Fibroblast of pulmonary artery (primary cell): Measurements from ENCODE around the gene FAM204A.

Experiments used
- DNase-seq: peaks from one replicate; pipeline ENCODE4 v3.0.0-alpha.2; 2010; ENCODE audit warnings: low read depth
- H3K4me3 ChIP-seq: replicated peaks from 2 replicates; pipeline ENCODE4 v1.5.1; 2011; ENCODE audit warnings: low read depth, mild to moderate bottlenecking, control low read depth, low read length, moderate library complexity
- TF ChIP-seq, protein P1 (sequence below): IDR thresholded peaks from 2 replicates; pipeline ENCODE4 v1.5.1; 2011; ENCODE audit warnings: mild to moderate bottlenecking, control low read depth, low read length, inconsistent platforms; ENCODE audit errors: missing control alignments

FAM204A gene

DNA sequence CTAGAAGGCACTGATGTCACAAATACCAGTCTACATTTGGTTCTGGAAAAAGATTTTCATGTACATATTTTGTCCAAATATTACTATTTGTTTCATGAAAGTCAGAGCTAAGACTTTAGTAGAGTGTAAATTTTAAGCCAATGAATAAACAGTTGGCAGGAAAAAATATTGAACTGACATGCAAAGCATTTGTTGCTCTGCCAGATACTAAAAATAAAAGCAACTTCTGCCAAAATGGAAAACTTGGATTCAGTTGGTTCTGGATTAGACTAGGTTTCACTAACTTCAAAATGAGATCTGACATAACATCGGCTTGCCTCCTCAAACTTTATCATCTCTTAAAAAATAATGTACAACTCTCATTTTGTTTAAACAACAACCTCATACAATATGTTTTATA lies 34.9 kb downstream of the FAM204A start:
- no peak for DNase-seq
- no peak overlapping the region for H3K4me3 ChIP-seq
- TF ChIP-seq, protein P1, sequence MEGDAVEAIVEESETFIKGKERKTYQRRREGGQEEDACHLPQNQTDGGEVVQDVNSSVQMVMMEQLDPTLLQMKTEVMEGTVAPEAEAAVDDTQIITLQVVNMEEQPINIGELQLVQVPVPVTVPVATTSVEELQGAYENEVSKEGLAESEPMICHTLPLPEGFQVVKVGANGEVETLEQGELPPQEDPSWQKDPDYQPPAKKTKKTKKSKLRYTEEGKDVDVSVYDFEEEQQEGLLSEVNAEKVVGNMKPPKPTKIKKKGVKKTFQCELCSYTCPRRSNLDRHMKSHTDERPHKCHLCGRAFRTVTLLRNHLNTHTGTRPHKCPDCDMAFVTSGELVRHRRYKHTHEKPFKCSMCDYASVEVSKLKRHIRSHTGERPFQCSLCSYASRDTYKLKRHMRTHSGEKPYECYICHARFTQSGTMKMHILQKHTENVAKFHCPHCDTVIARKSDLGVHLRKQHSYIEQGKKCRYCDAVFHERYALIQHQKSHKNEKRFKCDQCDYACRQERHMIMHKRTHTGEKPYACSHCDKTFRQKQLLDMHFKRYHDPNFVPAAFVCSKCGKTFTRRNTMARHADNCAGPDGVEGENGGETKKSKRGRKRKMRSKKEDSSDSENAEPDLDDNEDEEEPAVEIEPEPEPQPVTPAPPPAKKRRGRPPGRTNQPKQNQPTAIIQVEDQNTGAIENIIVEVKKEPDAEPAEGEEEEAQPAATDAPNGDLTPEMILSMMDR = no peak

DNA sequence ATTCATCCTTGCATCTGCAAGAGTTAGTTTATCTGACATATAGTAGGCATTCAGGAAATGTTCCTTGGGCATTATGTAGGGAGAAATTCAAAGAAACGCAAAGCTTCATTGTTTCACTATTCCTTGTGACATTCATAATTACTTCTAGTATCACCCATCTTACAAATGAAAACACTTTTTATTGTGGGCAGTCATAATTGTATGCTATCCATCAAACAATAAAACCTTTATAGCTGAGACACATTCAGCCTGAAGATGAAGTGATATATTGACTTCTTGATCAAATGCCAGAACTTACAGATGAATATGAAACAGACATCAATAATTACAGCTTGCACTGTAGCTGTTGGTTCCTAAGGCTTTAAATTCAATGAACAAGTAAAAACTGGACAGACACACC lies 36.4 kb downstream of the FAM204A start:
- TF ChIP-seq, protein P1 = no peak
- no peak overlapping the region for H3K4me3 ChIP-seq
- DNase-seq = no peak

DNA sequence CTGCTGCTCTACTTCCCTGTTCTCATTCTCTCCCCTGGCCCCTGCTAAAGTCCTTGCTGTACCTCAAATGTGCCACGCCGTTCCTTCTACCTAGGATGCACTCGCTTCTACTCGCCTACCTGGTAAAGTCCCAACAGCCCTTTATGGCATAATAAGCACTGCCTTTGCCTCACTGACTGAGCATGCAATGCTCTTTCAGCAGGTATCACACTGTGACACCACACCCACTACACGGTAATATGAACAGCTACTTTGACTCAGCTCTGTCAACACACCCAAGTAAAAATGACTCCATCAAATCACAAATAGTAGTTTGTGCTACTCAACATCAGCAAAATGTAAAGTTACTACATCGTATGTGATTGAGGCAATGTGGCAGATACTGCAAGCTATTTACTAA lies 37.6 kb downstream of the FAM204A start:
- TF ChIP-seq, protein P1 = no peak
- DNase-seq = no peak
- H3K4me3 ChIP-seq = no peak overlapping the region

DNA sequence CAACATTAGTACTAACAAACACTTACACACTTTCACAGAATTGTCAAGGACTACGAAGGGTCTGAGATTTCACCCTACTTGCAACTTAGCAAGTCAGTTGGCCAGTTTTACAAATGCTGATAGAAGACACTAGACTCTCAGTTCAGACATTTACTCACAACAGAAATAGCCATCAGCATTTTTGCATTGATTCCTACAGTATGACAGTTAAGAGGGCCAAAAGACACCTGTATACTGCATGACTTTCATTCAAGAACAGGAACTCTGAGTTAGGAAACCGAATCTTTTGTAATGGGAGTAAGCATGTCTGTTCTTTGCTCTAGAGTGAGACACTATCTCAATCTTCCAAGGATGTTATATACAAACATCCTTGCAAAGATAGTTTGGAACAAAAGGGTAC lies 40.9 kb downstream of the FAM204A start:
- TF ChIP-seq, protein P1 = no peak
- no peak for DNase-seq
- H3K4me3 ChIP-seq = no peak overlapping the region

DNA sequence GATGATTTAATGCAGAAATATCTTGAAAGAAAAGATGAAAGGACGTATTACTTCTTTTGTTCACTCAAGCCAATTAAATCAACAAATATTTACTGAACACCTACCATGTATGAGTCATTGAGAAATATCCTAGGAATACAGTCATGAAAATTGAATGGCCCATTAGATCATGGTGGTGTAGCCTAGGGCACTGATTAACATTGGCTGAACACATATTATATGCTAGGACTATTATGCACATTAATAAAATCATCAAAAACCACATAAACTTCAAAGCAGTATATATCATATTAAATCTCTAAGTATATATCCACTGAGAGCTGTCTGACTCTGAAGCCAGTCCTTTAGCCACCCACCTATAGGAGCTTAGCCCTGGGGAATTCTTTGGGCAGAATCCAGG lies 41.8 kb downstream of the FAM204A start:
- TF ChIP-seq, protein P1 = no peak
- no peak for DNase-seq
- no peak overlapping the region for H3K4me3 ChIP-seq

DNA sequence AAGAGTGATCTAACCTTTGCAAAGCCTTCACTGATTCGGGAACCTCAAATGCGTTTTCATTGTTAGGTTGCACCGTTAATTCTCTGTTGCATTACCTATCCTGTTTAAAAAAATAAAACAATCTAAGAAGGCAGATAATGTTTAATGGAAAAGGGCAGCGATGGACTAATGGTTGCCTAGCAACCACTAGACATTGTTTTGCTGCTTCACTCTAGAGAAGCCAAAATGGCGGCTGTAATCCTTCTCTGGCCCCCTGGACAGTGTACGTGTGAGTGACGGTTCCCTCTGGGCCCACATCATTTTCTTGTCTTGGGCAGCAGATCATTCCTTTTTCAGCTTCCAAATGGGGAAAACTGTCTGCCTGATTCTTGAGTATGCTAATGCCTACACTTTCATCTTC lies 43.3 kb downstream of the FAM204A start:
- no peak for DNase-seq
- TF ChIP-seq, protein P1 = no peak
- H3K4me3 ChIP-seq = no peak overlapping the region

DNA sequence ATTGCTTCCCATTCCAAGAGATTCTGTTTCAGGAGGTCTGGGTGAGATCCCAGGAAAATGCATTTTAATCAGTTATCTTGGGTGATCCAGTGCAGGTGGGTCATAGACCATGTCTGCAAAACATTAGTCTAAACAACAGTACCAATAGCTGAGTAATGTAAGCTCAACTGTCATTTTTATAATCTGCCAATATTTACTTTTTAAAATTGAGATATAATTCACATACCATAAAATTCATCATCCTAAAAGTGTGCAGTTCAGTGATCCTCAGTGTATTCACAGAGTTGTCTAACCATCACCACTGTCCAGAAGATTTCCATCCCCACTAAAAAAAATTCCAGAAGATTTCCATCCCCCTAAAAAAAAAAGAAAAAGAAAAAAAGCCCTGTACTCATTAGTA lies 51.0 kb downstream of the FAM204A start:
- TF ChIP-seq, protein P1 = no peak
- no peak overlapping the region for H3K4me3 ChIP-seq
- no peak for DNase-seq
